DOHH2 (cell line): ENCODE data around the gene ITGA8.

Source experiments
- EZH2phosphoT487 ChIP-seq: fragments of 200-600 bp; sonication (generic); IDR thresholded peaks from 2 replicates; pipeline ENCODE4 v1.6.1; 2017; ENCODE audit warnings: borderline replicate concordance, mild to moderate bottlenecking, antibody characterized with exemption, low read length, moderate library complexity, mixed read lengths
- TF ChIP-seq, protein P1 (sequence below): fragments of 200-600 bp; sonication (generic); IDR thresholded peaks from one replicate; pipeline ENCODE4 v1.5.1; 2014; ENCODE audit warnings: antibody characterized with exemption, mild to moderate bottlenecking, low read depth, low read length; ENCODE audit not compliant: poor library complexity, severe bottlenecking

- TF ChIP-seq, protein P1, sequence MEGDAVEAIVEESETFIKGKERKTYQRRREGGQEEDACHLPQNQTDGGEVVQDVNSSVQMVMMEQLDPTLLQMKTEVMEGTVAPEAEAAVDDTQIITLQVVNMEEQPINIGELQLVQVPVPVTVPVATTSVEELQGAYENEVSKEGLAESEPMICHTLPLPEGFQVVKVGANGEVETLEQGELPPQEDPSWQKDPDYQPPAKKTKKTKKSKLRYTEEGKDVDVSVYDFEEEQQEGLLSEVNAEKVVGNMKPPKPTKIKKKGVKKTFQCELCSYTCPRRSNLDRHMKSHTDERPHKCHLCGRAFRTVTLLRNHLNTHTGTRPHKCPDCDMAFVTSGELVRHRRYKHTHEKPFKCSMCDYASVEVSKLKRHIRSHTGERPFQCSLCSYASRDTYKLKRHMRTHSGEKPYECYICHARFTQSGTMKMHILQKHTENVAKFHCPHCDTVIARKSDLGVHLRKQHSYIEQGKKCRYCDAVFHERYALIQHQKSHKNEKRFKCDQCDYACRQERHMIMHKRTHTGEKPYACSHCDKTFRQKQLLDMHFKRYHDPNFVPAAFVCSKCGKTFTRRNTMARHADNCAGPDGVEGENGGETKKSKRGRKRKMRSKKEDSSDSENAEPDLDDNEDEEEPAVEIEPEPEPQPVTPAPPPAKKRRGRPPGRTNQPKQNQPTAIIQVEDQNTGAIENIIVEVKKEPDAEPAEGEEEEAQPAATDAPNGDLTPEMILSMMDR: no peak
- no peak for TF ChIP-seq EZH2phosphoT487
These were observed 61.5 kb downstream of the ITGA8 start for GRCh38 chr10:15658069-15658702.
